ENCODE measurements around the gene ASS1.

ASS1 gene

GRCh38 chr9:130418776-130419175, 26.0 kb upstream of the ASS1 start:
- Histone ChIP-seq H3K79me2 (ENCODE audit: control insufficient read depth, low read length) (no peaks in the 10 kb centered on the region), H3K36me3 (ENCODE audit: control insufficient read depth, low read length) (no peaks in the 10 kb centered on the region), H3F3A (ENCODE audit: control insufficient read depth, insufficient read depth) (no peaks in the 10 kb centered on the region), H3K4me3 (ENCODE audit: low read length) (no peak overlapping the region), H3K27me3 (ENCODE audit: control insufficient read depth, low read length) (peaks cover 14% of the 10 kb centered on the region; the same call in 1 of the 2 replicates), H3K4me2 (ENCODE audit: low read length) (no peak overlapping the region), H4K20me1 (ENCODE audit: control insufficient read depth, insufficient read depth, low read depth, low read length) (no peaks in the 10 kb centered on the region; the same call in 1 of the 2 replicates), H3K27ac (ENCODE audit: low read depth, low read length) (no peak overlapping the region), H3K9me3 (ENCODE audit: control insufficient read depth, insufficient read depth, low read length) (no peaks in the 10 kb centered on the region), H3K4me1 (ENCODE audit: control insufficient read depth, low read length) (no peaks in the 10 kb centered on the region), H3K9me2 (replicated peaks; ENCODE audit: control insufficient read depth, low read length) (no peaks in the 10 kb centered on the region)
- TF ChIP-seq EZH2phosphoT487 (IDR thresholded peaks at IDR 0.05; ENCODE audit: borderline replicate concordance, low read length) (no peak), CTCF (IDR thresholded peaks at IDR 0.05; ENCODE audit: low read depth, low read length, poor library complexity, severe bottlenecking) (no peak)

- no peak overlapping the region for H3K4me2 ChIP-seq (ENCODE audit: low read length)
- H3K27me3 ChIP-seq (ENCODE audit: control insufficient read depth, low read length), result peaks cover 14% of the 10 kb centered on the region; the same call in 1 of the 2 replicates
- no peaks in the 10 kb centered on the region for H3K79me2 ChIP-seq (ENCODE audit: control insufficient read depth, low read length)
- no peak overlapping the region for H3K27ac ChIP-seq (ENCODE audit: low read depth, low read length)
- H3F3A ChIP-seq (ENCODE audit: control insufficient read depth, insufficient read depth), result no peaks in the 10 kb centered on the region
- H3K4me3 ChIP-seq (ENCODE audit: low read length), result no peak overlapping the region
- H3K36me3 ChIP-seq (ENCODE audit: control insufficient read depth, low read length), result no peaks in the 10 kb centered on the region
- H3K4me1 ChIP-seq (ENCODE audit: control insufficient read depth, low read length), result no peaks in the 10 kb centered on the region
- H3K9me2 ChIP-seq (replicated peaks; ENCODE audit: control insufficient read depth, low read length), result no peaks in the 10 kb centered on the region
- TF ChIP-seq CTCF (IDR thresholded peaks at IDR 0.05; ENCODE audit: low read depth, low read length, poor library complexity, severe bottlenecking) (no peak), EZH2phosphoT487 (IDR thresholded peaks at IDR 0.05; ENCODE audit: borderline replicate concordance, low read length) (no peak)
- H3K9me3 ChIP-seq (ENCODE audit: control insufficient read depth, insufficient read depth, low read length), result no peaks in the 10 kb centered on the region
- no peaks in the 10 kb centered on the region; the same call in 1 of the 2 replicates for H4K20me1 ChIP-seq (ENCODE audit: control insufficient read depth, insufficient read depth, low read depth, low read length)
These were observed 25.2 kb upstream of the ASS1 start for GRCh38 chr9:130419521-130420035.

- no peak for TF ChIP-seq EZH2phosphoT487 (IDR thresholded peaks at IDR 0.05; ENCODE audit: borderline replicate concordance, low read length)
- no peaks in the 10 kb centered on the region for H3K4me1 ChIP-seq (ENCODE audit: control insufficient read depth, low read length)
- H3K79me2 ChIP-seq (ENCODE audit: control insufficient read depth, low read length), result no peaks in the 10 kb centered on the region
- no peaks in the 10 kb centered on the region for H3K9me2 ChIP-seq (replicated peaks; ENCODE audit: control insufficient read depth, low read length)
- no peaks in the 10 kb centered on the region for H3K9me3 ChIP-seq (ENCODE audit: control insufficient read depth, insufficient read depth, low read length)
- no peak overlapping the region for H3K4me3 ChIP-seq (ENCODE audit: low read length)
- H3K27me3 ChIP-seq (ENCODE audit: control insufficient read depth, low read length), result peaks cover 14% of the 10 kb centered on the region; the same call in 1 of the 2 replicates
- no peaks in the 10 kb centered on the region for H3F3A ChIP-seq (ENCODE audit: control insufficient read depth, insufficient read depth)
- H3K36me3 ChIP-seq (ENCODE audit: control insufficient read depth, low read length), result no peaks in the 10 kb centered on the region
- no peaks in the 10 kb centered on the region; the same call in 1 of the 2 replicates for H4K20me1 ChIP-seq (ENCODE audit: control insufficient read depth, insufficient read depth, low read depth, low read length)
- H3K4me2 ChIP-seq (ENCODE audit: low read length), result no peak overlapping the region
- no peak overlapping the region for H3K27ac ChIP-seq (ENCODE audit: low read depth, low read length)
These were observed 23.5 kb upstream of the ASS1 start for GRCh38 chr9:130421154-130421801.

- H3F3A ChIP-seq (ENCODE audit: control insufficient read depth, insufficient read depth), result no peaks in the 10 kb centered on the region
- H3K9me3 ChIP-seq (ENCODE audit: control insufficient read depth, insufficient read depth, low read length), result no peaks in the 10 kb centered on the region
- H3K27ac ChIP-seq (ENCODE audit: low read depth, low read length), result no peak overlapping the region
- peaks cover 14% of the 10 kb centered on the region; the same call in 1 of the 2 replicates for H3K27me3 ChIP-seq (ENCODE audit: control insufficient read depth, low read length)
- H3K36me3 ChIP-seq (ENCODE audit: control insufficient read depth, low read length), result no peaks in the 10 kb centered on the region
- no peak overlapping the region for H3K4me3 ChIP-seq (ENCODE audit: low read length)
- H3K4me1 ChIP-seq (ENCODE audit: control insufficient read depth, low read length), result no peaks in the 10 kb centered on the region
- TF ChIP-seq EZH2phosphoT487 (IDR thresholded peaks at IDR 0.05; ENCODE audit: borderline replicate concordance, low read length) (no peak), CTCF (IDR thresholded peaks at IDR 0.05; ENCODE audit: low read depth, low read length, poor library complexity, severe bottlenecking) (no peak)
- H3K4me2 ChIP-seq (ENCODE audit: low read length), result no peak overlapping the region
- H3K9me2 ChIP-seq (replicated peaks; ENCODE audit: control insufficient read depth, low read length), result no peaks in the 10 kb centered on the region
- H4K20me1 ChIP-seq (ENCODE audit: control insufficient read depth, insufficient read depth, low read depth, low read length), result no peaks in the 10 kb centered on the region; the same call in 1 of the 2 replicates
- H3K79me2 ChIP-seq (ENCODE audit: control insufficient read depth, low read length), result no peaks in the 10 kb centered on the region
These were observed 22.9 kb upstream of the ASS1 start for GRCh38 chr9:130421802-130422276.
